B cell (primary cell): Measurements from ENCODE around the gene RAB3IL1.

ENCODE experiments used
- EZH2 ChIP-seq: IDR thresholded peaks from 2 replicates; pipeline ENCODE4 v1.6.1; 2012; ENCODE audit warnings: borderline replicate concordance, low read depth, mild to moderate bottlenecking, moderate library complexity, low read length; ENCODE audit not compliant: insufficient read depth, poor library complexity, severe bottlenecking
- TF ChIP-seq, protein P1 (sequence below): fragments of 200-600 bp; IDR thresholded peaks from one replicate; pipeline ENCODE4 v1.8.0; 2022; ENCODE audit warnings: antibody characterized with exemption, mild to moderate bottlenecking

DNA sequence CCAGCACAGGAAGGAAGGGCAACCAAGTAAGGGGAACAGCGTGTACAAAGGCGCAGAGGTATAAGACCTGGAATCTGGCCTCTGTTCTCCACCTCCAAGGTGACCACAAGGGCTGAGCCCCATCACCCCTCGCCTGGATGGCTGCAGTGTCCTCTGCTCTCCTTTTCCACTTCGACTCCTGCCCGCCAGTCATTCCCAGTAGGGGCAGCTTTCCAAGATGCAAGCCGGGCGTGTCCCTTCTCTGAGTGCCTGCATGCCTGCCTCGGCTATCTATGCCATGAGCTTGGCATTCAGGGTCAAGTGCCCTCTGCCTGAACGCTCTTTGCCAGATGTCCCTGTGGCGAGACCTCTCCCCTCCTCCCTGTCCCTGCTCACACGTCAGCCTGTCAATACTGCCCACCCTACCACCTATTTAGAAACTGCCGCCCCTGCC, 43.0 kb downstream of the RAB3IL1 start:
- TF ChIP-seq, protein P1, sequence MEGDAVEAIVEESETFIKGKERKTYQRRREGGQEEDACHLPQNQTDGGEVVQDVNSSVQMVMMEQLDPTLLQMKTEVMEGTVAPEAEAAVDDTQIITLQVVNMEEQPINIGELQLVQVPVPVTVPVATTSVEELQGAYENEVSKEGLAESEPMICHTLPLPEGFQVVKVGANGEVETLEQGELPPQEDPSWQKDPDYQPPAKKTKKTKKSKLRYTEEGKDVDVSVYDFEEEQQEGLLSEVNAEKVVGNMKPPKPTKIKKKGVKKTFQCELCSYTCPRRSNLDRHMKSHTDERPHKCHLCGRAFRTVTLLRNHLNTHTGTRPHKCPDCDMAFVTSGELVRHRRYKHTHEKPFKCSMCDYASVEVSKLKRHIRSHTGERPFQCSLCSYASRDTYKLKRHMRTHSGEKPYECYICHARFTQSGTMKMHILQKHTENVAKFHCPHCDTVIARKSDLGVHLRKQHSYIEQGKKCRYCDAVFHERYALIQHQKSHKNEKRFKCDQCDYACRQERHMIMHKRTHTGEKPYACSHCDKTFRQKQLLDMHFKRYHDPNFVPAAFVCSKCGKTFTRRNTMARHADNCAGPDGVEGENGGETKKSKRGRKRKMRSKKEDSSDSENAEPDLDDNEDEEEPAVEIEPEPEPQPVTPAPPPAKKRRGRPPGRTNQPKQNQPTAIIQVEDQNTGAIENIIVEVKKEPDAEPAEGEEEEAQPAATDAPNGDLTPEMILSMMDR, result no peak
- TF ChIP-seq EZH2, result no peak
